HFFc6 (cell line): Measurements from ENCODE around the gene SOX2. TPM values are rescaled to one million over a fixed set of nuclear protein-coding genes. Genes with fewer than 3 reads are reported as not detected.

Source experiments
- DNase-seq: peaks from one replicate; pipeline ENCODE4 v3.0.0-alpha.2; 2018
- H3K27ac Mint-ChIP-seq: 2 replicates; pipeline ENCODE4 v1.8.0; 2020; ENCODE audit warnings: mild to moderate bottlenecking, mixed read lengths
- H3K27me3 Mint-ChIP-seq: 2 replicates; pipeline ENCODE4 v1.8.0; 2021; ENCODE audit warnings: mild to moderate bottlenecking, moderate library complexity, mixed read lengths; ENCODE audit not compliant: insufficient read depth
- H3K36me3 Mint-ChIP-seq: 2 replicates; pipeline ENCODE4 v1.8.0; 2021; ENCODE audit warnings: low read depth, mixed read lengths
- H3K4me1 Mint-ChIP-seq: 2 replicates; pipeline ENCODE4 v1.8.0; 2020; ENCODE audit warnings: low read depth, mixed read lengths
- H3K4me3 Mint-ChIP-seq: 2 replicates; pipeline ENCODE4 v1.8.0; 2020; ENCODE audit warnings: mild to moderate bottlenecking, moderate library complexity, mixed read lengths
- H3K9me3 Mint-ChIP-seq: 2 replicates; pipeline ENCODE4 v1.8.0; 2020; ENCODE audit warnings: mild to moderate bottlenecking, mixed read lengths
- total RNA-seq, 6 experiments: library from RNA; stranded (reverse); fragmentation: NEBNext Ultra II Directional; extraction: Animal tissue kit (Norgen Biotek cat#: 25700); gene quantifications; 2 replicates in 1 of 6; 3 replicates in 5 of 6; pipeline ENCODE4 v1.2.3, GENCODE V29; 2021
- TF ChIP-seq, protein P1 (sequence below): fragments of 200-600 bp; sonication (generic); IDR thresholded peaks from 2 replicates; pipeline ENCODE4 v1.5.0; 2021; ENCODE audit warnings: antibody characterized with exemption, mild to moderate bottlenecking

SOX2 gene
- total RNA-seq, 6 experiments from 2014 or later = not detected

DNA sequence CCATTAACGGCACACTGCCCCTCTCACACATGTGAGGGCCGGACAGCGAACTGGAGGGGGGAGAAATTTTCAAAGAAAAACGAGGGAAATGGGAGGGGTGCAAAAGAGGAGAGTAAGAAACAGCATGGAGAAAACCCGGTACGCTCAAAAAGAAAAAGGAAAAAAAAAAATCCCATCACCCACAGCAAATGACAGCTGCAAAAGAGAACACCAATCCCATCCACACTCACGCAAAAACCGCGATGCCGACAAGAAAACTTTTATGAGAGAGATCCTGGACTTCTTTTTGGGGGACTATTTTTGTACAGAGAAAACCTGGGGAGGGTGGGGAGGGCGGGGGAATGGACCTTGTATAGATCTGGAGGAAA lies 1.5 kb downstream of the SOX2 start:
- no peak for DNase-seq
- peaks cover 36% of the 10 kb centered on the region for H3K27me3 Mint-ChIP-seq
- no peak overlapping the region for H3K4me3 Mint-ChIP-seq
- H3K4me1 Mint-ChIP-seq = peaks cover 5% of the 10 kb centered on the region; the same call in 1 of the 2 replicates
- TF ChIP-seq, protein P1, sequence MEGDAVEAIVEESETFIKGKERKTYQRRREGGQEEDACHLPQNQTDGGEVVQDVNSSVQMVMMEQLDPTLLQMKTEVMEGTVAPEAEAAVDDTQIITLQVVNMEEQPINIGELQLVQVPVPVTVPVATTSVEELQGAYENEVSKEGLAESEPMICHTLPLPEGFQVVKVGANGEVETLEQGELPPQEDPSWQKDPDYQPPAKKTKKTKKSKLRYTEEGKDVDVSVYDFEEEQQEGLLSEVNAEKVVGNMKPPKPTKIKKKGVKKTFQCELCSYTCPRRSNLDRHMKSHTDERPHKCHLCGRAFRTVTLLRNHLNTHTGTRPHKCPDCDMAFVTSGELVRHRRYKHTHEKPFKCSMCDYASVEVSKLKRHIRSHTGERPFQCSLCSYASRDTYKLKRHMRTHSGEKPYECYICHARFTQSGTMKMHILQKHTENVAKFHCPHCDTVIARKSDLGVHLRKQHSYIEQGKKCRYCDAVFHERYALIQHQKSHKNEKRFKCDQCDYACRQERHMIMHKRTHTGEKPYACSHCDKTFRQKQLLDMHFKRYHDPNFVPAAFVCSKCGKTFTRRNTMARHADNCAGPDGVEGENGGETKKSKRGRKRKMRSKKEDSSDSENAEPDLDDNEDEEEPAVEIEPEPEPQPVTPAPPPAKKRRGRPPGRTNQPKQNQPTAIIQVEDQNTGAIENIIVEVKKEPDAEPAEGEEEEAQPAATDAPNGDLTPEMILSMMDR = no peak
- H3K27ac Mint-ChIP-seq = no peak overlapping the region
- H3K9me3 Mint-ChIP-seq = no peaks in the 10 kb centered on the region
- H3K36me3 Mint-ChIP-seq = no peaks in the 10 kb centered on the region

DNA sequence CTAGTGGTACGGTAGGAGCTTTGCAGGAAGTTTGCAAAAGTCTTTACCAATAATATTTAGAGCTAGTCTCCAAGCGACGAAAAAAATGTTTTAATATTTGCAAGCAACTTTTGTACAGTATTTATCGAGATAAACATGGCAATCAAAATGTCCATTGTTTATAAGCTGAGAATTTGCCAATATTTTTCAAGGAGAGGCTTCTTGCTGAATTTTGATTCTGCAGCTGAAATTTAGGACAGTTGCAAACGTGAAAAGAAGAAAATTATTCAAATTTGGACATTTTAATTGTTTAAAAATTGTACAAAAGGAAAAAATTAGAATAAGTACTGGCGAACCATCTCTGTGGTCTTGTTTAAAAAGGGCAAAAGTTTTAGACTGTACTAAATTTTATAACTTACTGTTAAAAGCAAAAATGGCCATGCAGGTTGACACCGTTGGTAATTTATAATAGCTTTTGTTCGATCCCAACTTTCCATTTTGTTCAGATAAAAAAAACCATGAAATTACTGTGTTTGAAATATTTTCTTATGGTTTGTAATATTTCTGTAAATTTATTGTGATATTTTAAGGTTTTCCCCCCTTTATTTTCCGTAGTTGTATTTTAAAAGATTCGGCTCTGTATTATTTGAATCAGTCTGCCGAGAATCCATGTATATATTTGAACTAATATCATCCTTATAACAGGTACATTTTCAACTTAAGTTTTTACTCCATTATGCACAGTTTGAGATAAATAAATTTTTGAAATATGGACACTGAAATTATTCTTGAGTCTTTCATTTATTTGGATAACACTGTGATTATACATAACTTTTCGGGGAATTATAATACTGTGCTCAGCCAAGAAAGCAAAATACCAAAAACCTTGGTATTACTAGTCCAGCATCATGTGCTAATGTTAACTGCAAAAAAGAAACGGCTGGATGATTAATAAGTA lies 2.2 kb downstream of the SOX2 start:
- Mint-ChIP-seq H3K27me3 (peaks cover 42% of the 10 kb centered on the region), H3K27ac (no peak overlapping the region), H3K36me3 (no peaks in the 10 kb centered on the region), H3K4me1 (peaks cover 5% of the 10 kb centered on the region; the same call in 1 of the 2 replicates), H3K9me3 (no peaks in the 10 kb centered on the region), H3K4me3 (no peak overlapping the region)
- no peak for DNase-seq
- TF ChIP-seq, protein P1 = no peak

DNA sequence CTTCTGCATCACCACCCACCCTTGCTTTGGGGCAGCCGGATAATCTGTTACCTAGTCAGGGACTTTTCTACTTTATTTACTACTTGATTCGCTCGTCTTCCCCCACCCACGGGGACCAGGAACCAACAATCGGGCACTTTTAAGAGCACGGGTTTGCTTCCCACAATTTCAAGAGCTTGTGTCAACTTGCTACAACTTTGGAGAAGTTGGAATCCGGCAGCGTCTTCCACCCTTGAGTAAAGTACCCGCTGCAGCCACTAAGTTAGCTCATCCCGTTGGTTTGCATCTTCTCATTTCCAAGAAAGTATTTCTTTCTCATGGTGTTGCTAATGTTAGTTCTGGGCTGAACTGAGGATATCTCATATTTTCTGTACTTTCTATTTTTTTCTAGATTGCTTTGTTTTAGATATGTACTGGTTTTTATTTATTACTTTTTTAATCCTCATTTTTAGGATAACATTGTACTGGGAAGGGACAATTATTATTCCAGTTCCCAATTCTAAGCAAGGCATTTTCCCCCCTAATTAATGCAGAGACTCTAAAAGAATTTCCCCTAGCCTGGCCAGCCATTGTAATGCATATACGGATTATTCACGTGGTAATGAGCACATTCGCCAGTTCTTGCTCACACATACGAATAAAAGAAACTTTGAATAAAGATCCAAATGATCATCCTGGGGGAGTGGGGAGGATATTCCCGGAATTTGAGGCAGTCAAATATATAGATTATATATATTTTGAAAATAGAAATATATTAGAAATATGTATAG lies 4.0 kb downstream of the SOX2 start:
- no peak for DNase-seq
- Mint-ChIP-seq H3K4me3 (no peak overlapping the region), H3K9me3 (no peaks in the 10 kb centered on the region), H3K27me3 (peaks cover 43% of the 10 kb centered on the region), H3K36me3 (no peaks in the 10 kb centered on the region), H3K4me1 (no peaks in the 10 kb centered on the region), H3K27ac (no peak overlapping the region)
- TF ChIP-seq, protein P1 = no peak

DNA sequence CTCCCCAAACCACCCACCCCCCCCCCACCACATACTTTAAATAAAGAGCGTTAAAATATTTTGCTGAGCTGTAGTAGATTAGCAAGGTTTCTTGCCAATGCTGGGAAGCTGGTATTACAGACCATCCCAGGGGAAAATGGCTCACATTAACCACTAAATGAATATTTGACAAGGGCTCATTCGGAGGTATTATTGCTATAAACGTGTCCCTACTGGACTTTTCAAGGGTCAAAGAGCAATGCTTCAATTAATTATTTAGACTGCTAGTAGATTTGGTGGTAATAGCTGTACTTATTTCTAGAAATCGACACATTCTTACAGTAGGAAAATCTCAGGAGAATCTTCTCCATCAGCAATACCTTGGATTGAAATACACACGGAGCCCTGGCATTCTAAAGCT lies 5.2 kb downstream of the SOX2 start:
- H3K36me3 Mint-ChIP-seq = no peaks in the 10 kb centered on the region
- H3K4me3 Mint-ChIP-seq = no peak overlapping the region
- H3K27ac Mint-ChIP-seq = no peak overlapping the region
- no peak for DNase-seq
- no peaks in the 10 kb centered on the region for H3K4me1 Mint-ChIP-seq
- peaks cover 43% of the 10 kb centered on the region for H3K27me3 Mint-ChIP-seq
- no peaks in the 10 kb centered on the region for H3K9me3 Mint-ChIP-seq
- TF ChIP-seq, protein P1 = no peak

DNA sequence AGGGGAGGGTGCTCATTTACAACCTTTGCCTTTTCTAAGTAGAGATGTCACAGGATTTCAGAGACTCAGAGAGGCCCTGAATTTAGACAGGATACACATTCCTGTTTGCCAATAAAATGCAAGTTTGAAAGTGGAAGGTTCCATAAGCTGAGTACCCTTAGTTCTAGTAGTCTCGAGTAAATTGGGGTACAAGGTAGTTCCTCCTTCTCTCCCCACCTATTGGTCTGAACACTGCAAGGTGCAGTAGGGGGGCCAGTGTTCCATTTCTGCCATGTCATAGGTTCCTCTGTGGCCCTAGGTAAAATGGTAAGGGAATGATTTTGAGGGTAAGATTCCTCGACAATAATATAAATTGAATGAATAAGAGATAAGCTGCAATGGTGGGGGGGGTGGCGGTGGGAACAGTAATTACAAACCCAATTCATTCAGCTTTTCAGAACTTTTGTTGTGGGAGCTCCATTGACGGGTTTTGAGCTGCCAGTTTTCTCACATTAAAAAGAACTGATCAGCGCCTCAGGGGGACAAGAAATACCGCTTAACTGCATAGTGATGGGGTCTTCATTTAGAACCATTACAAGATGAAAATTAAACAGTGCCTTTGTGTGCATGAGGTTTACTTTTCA lies 5.9 kb downstream of the SOX2 start:
- H3K4me1 Mint-ChIP-seq = no peaks in the 10 kb centered on the region
- no peaks in the 10 kb centered on the region for H3K36me3 Mint-ChIP-seq
- H3K4me3 Mint-ChIP-seq = no peak overlapping the region
- no peak overlapping the region for H3K27ac Mint-ChIP-seq
- no peaks in the 10 kb centered on the region for H3K9me3 Mint-ChIP-seq
- TF ChIP-seq, protein P1 = no peak
- DNase-seq = no peak
- H3K27me3 Mint-ChIP-seq = peaks cover 49% of the 10 kb centered on the region
